KG1 (cell line): Measurements from ENCODE around the gene ALOX12B.
"Not testable (repeated sequence)": the region's sequence is repeated elsewhere in the genome, so short reads cannot be mapped to it uniquely, and the experiment has no call there.

Experiments
- DNase-seq: peaks from one replicate; lab custom pipeline; 2025; lab: John Stamatoyannopoulos, UW

ALOX12B gene

GRCh38 chr17:8082292-8082691 is 5.2 kb downstream of the ALOX12B start:
- no peak for DNase-seq

- no peak for DNase-seq
Observed at GRCh38 chr17:8081876-8082275, 5.6 kb downstream of the ALOX12B start.

GRCh38 chr17:8080799-8081219 is 6.7 kb downstream of the ALOX12B start:
- no peak for DNase-seq

- DNase-seq = no peak
Observed at GRCh38 chr17:8080208-8080798, 7.2 kb downstream of the ALOX12B start.

- peak; percentile 65 for DNase-seq
Observed at GRCh38 chr17:8079291-8080207, 8.0 kb downstream of the ALOX12B start.

- DNase-seq = not testable (repeated sequence)
Observed at GRCh38 chr17:8077939-8078338, 9.6 kb downstream of the ALOX12B start.

- no peak for DNase-seq
Observed at GRCh38 chr17:8076502-8077266, 10.8 kb downstream of the ALOX12B start.

- no peak for DNase-seq
Observed at GRCh38 chr17:8075574-8076342, 11.8 kb downstream of the ALOX12B start.

- no peak for DNase-seq
Observed at GRCh38 chr17:8075081-8075480, 12.4 kb downstream of the ALOX12B start.

GRCh38 chr17:8074554-8074953 is 13.0 kb downstream of the ALOX12B start:
- no peak for DNase-seq

- peak; percentile 19 for DNase-seq
Observed at GRCh38 chr17:8073627-8074484, 13.7 kb downstream of the ALOX12B start.

GRCh38 chr17:8072729-8073461 is 14.6 kb downstream of the ALOX12B start:
- no peak for DNase-seq

GRCh38 chr17:8072341-8072728 is 15.2 kb downstream of the ALOX12B start:
- no peak for DNase-seq

- DNase-seq = no peak
Observed at GRCh38 chr17:8071496-8071895, 16.0 kb downstream of the ALOX12B start.

GRCh38 chr17:8069587-8069860 is 18.0 kb downstream of the ALOX12B start:
- no peak for DNase-seq

- no peak for DNase-seq
Observed at GRCh38 chr17:8068736-8069586, 18.6 kb downstream of the ALOX12B start.

- no peak for DNase-seq
Observed at GRCh38 chr17:8067806-8068205, 19.7 kb downstream of the ALOX12B start.

GRCh38 chr17:8066841-8067775 is 20.4 kb downstream of the ALOX12B start:
- DNase-seq = no peak
